ENCODE data around the gene KSR2. TPM values are rescaled to one million over a fixed set of nuclear protein-coding genes. Genes with fewer than 3 reads are reported as not detected.

KSR2 gene
- total RNA-seq, 1 donor from 2014 or later, result 2.0 TPM

GRCh38 chr12:117714203-117714602 is 254.6 kb downstream of the KSR2 start:
- Mint-ChIP-seq H3K27me3 (peaks cover 34% of the 10 kb centered on the region), H3K36me3 (no peaks in the 10 kb centered on the region), H3K9me3 (no peaks in the 10 kb centered on the region), H3K4me1 (ENCODE audit: unreplicated experiment) (no peaks in the 10 kb centered on the region), H3K4me3 (no peak overlapping the region), H3K27ac (no peak overlapping the region)
- DNase-seq (ENCODE audit: extremely low spot score, unreplicated experiment), result no peak
- TF ChIP-seq CTCF (conservative IDR thresholded peaks at IDR 0.05), result no peak

GRCh38 chr12:117710121-117710520 is 258.7 kb downstream of the KSR2 start:
- DNase-seq (ENCODE audit: extremely low spot score, unreplicated experiment), result no peak
- Mint-ChIP-seq H3K9me3 (no peaks in the 10 kb centered on the region), H3K27me3 (peaks cover 23% of the 10 kb centered on the region), H3K4me1 (ENCODE audit: unreplicated experiment) (no peaks in the 10 kb centered on the region), H3K27ac (no peak overlapping the region), H3K4me3 (no peak overlapping the region), H3K36me3 (no peaks in the 10 kb centered on the region)
- no peak for TF ChIP-seq CTCF (conservative IDR thresholded peaks at IDR 0.05)

- Mint-ChIP-seq H3K36me3 (no peaks in the 10 kb centered on the region), H3K4me1 (ENCODE audit: unreplicated experiment) (peaks cover 5% of the 10 kb centered on the region), H3K9me3 (no peaks in the 10 kb centered on the region), H3K4me3 (no peak overlapping the region), H3K27me3 (peaks cover 10% of the 10 kb centered on the region), H3K27ac (no peak overlapping the region)
- no peak for DNase-seq (ENCODE audit: extremely low spot score, unreplicated experiment)
- TF ChIP-seq CTCF (conservative IDR thresholded peaks at IDR 0.05), result no peak
Observed at GRCh38 chr12:117707861-117708260, 260.9 kb downstream of the KSR2 start.

- DNase-seq (ENCODE audit: extremely low spot score, unreplicated experiment), result no peak
- H3K4me1 Mint-ChIP-seq (ENCODE audit: unreplicated experiment), result peaks cover 9% of the 10 kb centered on the region
- H3K27me3 Mint-ChIP-seq, result peaks cover 4% of the 10 kb centered on the region
- no peak for TF ChIP-seq CTCF (conservative IDR thresholded peaks at IDR 0.05)
- H3K4me3 Mint-ChIP-seq, result no peak overlapping the region
- H3K9me3 Mint-ChIP-seq, result no peaks in the 10 kb centered on the region
- H3K27ac Mint-ChIP-seq, result no peak overlapping the region
- H3K36me3 Mint-ChIP-seq, result no peaks in the 10 kb centered on the region
Observed at GRCh38 chr12:117703584-117703983, 265.2 kb downstream of the KSR2 start.

- DNase-seq (ENCODE audit: extremely low spot score, unreplicated experiment), result no peak
- no peaks in the 10 kb centered on the region for H3K36me3 Mint-ChIP-seq
- H3K4me3 Mint-ChIP-seq, result no peak overlapping the region
- peaks cover 9% of the 10 kb centered on the region for H3K4me1 Mint-ChIP-seq (ENCODE audit: unreplicated experiment)
- no peaks in the 10 kb centered on the region for H3K9me3 Mint-ChIP-seq
- no peak for TF ChIP-seq CTCF (conservative IDR thresholded peaks at IDR 0.05)
- peaks cover 4% of the 10 kb centered on the region for H3K27me3 Mint-ChIP-seq
- no peak overlapping the region for H3K27ac Mint-ChIP-seq
Observed at GRCh38 chr12:117702741-117703140, 266.0 kb downstream of the KSR2 start.

GRCh38 chr12:117699575-117699974 is 269.2 kb downstream of the KSR2 start:
- peaks cover 9% of the 10 kb centered on the region for H3K4me1 Mint-ChIP-seq (ENCODE audit: unreplicated experiment)

More at GRCh38 chr12:117699575-117699974, 269.2 kb downstream of the KSR2 start:
- Mint-ChIP-seq H3K4me3 (no peak overlapping the region), H3K27ac (no peak overlapping the region), H3K27me3 (peaks cover 9% of the 10 kb centered on the region), H3K36me3 (no peaks in the 10 kb centered on the region), H3K9me3 (no peaks in the 10 kb centered on the region)
- DNase-seq (ENCODE audit: extremely low spot score, unreplicated experiment), result no peak
- TF ChIP-seq CTCF (conservative IDR thresholded peaks at IDR 0.05), result no peak

Data from type B pancreatic cell (in vitro differentiated cells).